GM11168 (cell line): ENCODE measurements around the gene FMN2.

Experiments used
- in situ Hi-C: fragments of 300-500 bp; cut with MboI; formaldehyde crosslinking; loops from one replicate; pipeline ENCODE4 v1.12.0; 2022; ENCODE audit warnings: low sequenced_read_pairs; ENCODE audit not compliant: unreplicated experiment

FMN2 gene

GRCh38 chr1:240096974-240097373 lies 5.3 kb downstream of the FMN2 start:
- in situ Hi-C loops = no loop called here

- in situ Hi-C loops = no loop called here
Observed at GRCh38 chr1:240098534-240098933, 6.9 kb downstream of the FMN2 start.

- in situ Hi-C loops = no loop called here
Observed at GRCh38 chr1:240099329-240099728, 7.6 kb downstream of the FMN2 start.

GRCh38 chr1:240099748-240100147 lies 8.1 kb downstream of the FMN2 start:
- in situ Hi-C loops = no loop called here

- in situ Hi-C loops = no loop called here
Observed at GRCh38 chr1:240100371-240100934, 8.8 kb downstream of the FMN2 start.

GRCh38 chr1:240101306-240101705 lies 9.6 kb downstream of the FMN2 start:
- in situ Hi-C loops = no loop called here

GRCh38 chr1:240101737-240102136 lies 10.1 kb downstream of the FMN2 start:
- in situ Hi-C loops = no loop called here

GRCh38 chr1:240104672-240105071 lies 13.0 kb downstream of the FMN2 start:
- in situ Hi-C loops = no loop called here

GRCh38 chr1:240107058-240107684 lies 15.5 kb downstream of the FMN2 start:
- in situ Hi-C loops = no loop called here

GRCh38 chr1:240109130-240109529 lies 17.4 kb downstream of the FMN2 start:
- in situ Hi-C loops = no loop called here

GRCh38 chr1:240109920-240110636 lies 18.4 kb downstream of the FMN2 start:
- in situ Hi-C loops = no loop called here

GRCh38 chr1:240111558-240111957 lies 19.9 kb downstream of the FMN2 start:
- in situ Hi-C loops = no loop called here

GRCh38 chr1:240114222-240114621 lies 22.5 kb downstream of the FMN2 start:
- in situ Hi-C loops = no loop called here

- in situ Hi-C loops = no loop called here
Observed at GRCh38 chr1:240115831-240116230, 24.1 kb downstream of the FMN2 start.

- in situ Hi-C loops = no loop called here
Observed at GRCh38 chr1:240116831-240117769, 25.4 kb downstream of the FMN2 start.

GRCh38 chr1:240117930-240118329 lies 26.2 kb downstream of the FMN2 start:
- in situ Hi-C loops = no loop called here

GRCh38 chr1:240122639-240123613 lies 31.2 kb downstream of the FMN2 start:
- in situ Hi-C loops = no loop called here

GRCh38 chr1:240126821-240127220 lies 35.1 kb downstream of the FMN2 start:
- in situ Hi-C loops = no loop called here

GRCh38 chr1:240128366-240128765 lies 36.7 kb downstream of the FMN2 start:
- in situ Hi-C loops = no loop called here
